Smooth muscle cell of the brain vasculature (primary cell): ENCODE results near the gene KRTAP9-1.
"Not testable (repeated sequence)": the region's sequence is repeated elsewhere in the genome, so short reads cannot be mapped to it uniquely, and the experiment has no call there.

Experiments
- DNase-seq: peaks from one replicate; pipeline ENCODE4 v3.0.0-alpha.2; 2012; ENCODE audit warnings: low read depth, low spot score

Gene KRTAP9-1

GRCh38 chr17:41189837-41190318 lies at the start of gene KRTAP9-1:
TSS of gene KRTAP9-1 (plus strand) at chr17:41189887. CDS start at chr17:41189887, 0 bp downstream.
- DNase-seq, result not testable (repeated sequence)

DNA sequence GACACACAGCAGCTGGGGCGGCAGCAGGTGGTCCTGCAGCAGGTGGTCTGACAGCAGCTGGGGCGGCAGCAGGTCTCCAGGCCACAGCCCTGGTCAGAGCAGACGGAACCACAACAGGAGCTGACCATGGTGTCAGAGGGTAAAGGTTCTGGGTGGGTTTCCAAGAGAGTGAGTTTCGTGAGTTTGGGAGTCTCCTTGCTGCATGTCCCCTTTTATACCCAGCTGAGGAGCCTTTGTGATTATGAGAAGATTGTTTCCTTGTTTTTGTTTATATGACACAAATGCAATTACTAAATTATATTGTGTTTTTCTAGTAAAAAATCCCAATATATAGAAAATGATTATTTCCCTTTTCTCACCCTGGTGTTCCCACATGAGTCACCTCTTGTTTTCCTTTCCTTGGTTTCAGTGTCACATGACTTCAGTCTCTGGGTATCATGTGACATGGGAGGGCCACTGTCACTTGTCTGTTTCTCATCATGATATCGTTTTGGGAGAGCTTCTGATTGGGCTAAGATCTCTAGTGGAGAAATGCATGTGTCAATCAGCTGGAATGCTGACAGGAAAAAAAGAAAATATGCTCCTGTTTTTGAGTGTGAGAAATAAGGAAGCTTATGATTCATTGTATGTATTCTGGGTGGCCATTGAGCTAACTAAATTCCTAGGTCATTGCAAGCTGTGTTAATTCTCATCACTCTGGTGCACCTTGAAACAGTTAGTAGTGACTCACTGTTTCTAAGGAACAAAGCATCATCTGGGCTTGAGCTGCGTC lies 49.1 kb upstream of the KRTAP9-1 start, which contains the start of gene KRTAP4-6:
Gene KRTAP4-6, minus strand, starts transcription at position 185 of the 772 bp plus-strand sequence. Its CDS starts 57 bp downstream, at position 128.
- no peak for DNase-seq

DNA sequence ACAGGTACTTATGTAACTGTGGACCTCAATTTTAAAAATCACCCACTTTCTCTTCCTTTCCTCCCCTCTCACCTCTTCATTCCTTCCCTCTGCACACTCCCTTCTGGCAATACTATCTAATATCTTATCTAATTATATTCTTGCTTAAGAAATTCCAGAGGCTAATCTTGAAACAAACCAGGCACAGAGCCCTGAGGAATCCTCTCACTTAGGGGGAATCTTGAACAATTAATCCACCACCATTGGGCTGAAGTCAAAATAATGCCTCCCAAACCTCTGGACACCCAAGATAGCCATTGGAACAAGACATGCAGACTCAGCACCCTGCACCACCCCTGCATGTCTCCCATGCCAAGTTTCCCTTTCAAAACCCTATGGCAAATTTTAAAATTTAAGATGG lies 48.3 kb upstream of the KRTAP9-1 start:
- DNase-seq, result no peak

DNA sequence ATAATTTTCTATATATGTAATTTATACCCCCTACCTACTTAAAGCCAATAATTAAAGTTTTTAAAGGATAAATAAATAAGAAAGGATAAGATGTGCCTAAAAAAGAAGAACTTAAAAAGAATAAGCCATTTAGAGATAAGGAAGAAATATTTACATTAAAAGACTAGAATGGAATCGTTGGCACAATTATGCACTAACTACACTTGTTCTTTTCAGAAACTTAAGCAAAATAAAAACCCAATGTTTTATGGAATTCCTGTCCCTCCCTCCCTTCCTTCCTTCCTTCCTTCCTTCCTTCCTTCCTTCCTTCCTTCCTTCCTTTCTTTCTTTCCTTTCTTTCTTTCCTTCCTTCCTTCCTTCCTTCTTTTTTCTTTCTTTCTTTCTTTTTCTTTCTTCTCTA lies 44.8 kb upstream of the KRTAP9-1 start:
- no peak for DNase-seq

DNA sequence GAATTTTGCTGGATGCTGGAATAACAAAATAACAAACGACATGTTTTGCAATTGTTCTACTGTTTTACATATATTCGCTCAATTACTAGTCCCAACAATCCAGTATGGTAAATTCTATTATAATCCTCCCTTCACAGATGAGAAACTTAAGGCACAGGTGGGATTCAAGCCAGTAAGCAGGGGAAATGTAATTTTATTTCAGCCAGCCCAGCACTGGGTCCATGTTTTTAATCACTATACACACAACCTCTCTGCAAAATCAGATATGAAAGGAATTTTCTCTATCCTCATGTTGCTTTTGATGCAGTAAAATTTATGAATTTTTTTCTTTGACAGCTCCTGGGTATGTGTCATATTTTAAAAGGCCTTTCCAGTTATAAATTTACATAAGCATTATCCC lies 44.4 kb upstream of the KRTAP9-1 start:
- no peak for DNase-seq

DNA sequence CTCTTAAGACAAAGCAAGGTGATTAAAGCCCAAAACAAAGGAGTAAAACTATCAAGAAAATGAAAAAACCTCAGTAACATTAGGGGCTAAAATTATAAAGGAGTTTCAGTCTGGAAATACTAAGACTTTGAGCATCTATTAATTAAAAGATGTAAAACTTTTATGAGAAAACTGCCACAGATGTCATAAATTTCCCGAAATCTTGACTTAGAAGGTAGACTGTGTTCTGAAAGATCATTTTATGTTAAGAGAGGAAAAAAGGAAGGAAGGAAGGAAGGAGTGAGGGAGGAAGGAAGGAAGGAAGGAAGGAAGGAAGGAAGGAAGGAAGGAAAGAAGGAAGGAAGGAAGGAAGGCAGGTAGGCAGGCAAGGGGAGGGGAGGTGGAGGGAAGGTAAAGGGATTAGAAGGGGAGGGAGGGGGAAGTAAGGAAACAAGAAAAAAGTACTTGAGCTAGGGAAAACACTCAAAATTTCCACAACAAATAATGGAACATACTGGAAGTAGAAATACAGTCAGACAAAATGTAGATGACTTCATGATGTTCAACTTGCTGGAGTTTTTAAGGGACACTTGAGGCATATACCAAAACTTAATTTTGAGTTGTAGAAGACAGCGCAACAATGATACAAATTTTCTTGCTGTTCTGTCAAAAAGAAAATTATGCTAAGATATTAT lies 42.0 kb upstream of the KRTAP9-1 start:
- no peak for DNase-seq

- DNase-seq, result not testable (repeated sequence)
These were observed 40.6 kb upstream of the KRTAP9-1 start for GRCh38 chr17:41148971-41149651.

- DNase-seq, result no peak
These were observed 40.1 kb upstream of the KRTAP9-1 start, which contains the start of gene KRTAP4-5 for GRCh38 chr17:41149652-41149985. TSS of gene KRTAP4-5 (minus strand) at chr17:41149825. CDS start at chr17:41149767, 58 bp downstream.

DNA sequence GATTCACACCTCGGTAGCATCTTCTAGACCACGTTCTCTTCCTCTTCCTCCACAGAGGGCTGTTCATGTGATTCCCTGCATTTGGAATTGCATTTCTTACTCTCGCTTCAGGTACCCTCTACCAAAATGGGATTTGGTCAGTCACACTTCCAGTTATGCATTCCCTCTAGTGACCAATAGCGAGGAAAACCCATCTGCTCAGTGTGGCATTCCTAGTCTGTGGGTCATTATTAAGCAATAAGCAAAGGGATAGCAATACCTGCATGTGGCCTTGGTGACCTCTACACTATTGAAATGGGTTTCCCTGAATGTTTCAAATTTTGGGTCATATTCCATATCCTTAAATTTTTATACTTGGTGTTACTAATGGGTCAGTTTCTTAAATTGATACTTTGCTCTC lies 39.7 kb upstream of the KRTAP9-1 start:
- DNase-seq, result no peak

GRCh38 chr17:41151525-41151924 lies 38.2 kb upstream of the KRTAP9-1 start:
- no peak for DNase-seq

DNA sequence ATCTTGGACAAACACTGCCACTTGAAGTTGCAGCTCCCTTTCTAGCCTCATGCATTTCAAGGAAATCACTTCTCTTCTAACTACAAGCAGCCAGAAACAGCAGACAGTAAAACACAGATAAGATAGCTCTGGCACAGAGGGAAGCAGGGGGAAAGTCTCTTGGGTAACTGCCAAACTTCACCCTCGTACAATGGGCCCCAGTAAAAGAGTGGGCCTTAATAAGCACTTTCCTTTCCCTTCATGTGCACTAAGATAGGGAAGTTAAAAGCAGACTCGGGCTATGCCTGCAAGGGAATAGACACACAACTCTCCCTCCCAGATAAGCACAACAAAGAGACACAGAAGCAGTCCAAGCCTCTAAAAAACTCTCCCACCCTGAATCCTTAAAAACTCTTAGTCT lies 35.8 kb upstream of the KRTAP9-1 start:
- DNase-seq, result no peak

- not testable (repeated sequence) for DNase-seq
These were observed 29.5 kb upstream of the KRTAP9-1 start for GRCh38 chr17:41160190-41160589.

DNA sequence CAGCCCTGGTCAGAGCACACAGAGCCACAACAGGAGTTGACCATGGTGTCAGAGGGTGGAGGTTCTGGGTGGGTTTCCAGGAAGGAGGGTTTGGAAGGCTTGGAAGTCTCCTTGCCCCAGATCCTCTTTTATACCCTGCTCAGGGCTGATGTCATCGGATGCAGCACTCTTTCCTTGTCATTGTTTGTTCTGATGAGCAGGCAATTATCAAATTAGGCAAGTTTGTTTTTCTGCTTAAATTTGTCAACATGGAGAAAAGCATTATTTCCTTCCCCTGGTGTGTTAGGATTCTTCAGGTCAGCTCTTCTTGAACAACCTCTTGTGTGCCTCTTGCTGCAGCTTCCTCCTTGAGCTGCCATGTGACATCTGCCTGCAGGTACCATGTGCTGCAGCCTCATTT lies 29.0 kb upstream of the KRTAP9-1 start, which contains the start of gene KRTAP4-4:
Gene KRTAP4-4, minus strand, starts transcription at position 101 of the 400 bp plus-strand sequence. Its CDS starts 57 bp downstream, at position 44.
- DNase-seq, result no peak

DNA sequence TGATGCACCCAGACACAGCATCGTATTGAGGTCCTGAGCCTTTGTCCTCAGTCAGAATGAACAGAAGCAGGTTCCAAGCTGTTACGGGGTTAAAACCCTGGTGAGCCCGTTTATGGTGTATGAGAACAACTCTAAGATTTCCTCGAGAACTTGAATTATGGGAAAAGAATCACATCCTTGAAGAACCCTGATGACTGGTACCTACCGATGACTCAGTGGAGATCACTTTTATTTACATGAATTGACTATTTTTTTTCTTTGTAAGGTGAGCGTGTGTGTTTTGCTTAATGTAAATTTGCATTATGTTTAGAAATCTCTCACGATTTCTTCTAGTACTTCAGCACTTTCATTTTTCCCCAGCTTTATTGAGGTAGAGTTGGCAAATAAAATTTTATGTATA lies 25.9 kb upstream of the KRTAP9-1 start:
- no peak for DNase-seq

DNA sequence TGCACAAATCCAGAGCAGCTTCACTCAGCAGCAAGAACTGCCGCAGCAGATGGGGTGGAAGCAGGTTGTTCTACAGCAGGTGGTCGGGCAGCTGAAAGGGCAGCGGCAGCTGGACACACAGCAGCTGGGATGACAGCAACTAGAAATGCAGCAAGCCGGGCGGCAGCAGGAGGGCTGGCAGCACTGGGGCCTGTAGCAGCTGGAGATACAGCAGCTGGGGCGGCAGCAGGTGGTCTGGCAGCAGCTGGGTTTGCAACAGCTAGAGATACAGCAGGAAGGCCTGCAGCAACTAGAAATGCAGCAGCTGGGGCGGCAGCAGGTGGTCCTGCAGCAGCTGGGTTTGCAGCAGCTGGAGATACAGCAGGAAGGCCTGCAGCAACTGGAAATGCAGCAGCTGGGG lies 22.1 kb upstream of the KRTAP9-1 start:
- no peak for DNase-seq

DNA sequence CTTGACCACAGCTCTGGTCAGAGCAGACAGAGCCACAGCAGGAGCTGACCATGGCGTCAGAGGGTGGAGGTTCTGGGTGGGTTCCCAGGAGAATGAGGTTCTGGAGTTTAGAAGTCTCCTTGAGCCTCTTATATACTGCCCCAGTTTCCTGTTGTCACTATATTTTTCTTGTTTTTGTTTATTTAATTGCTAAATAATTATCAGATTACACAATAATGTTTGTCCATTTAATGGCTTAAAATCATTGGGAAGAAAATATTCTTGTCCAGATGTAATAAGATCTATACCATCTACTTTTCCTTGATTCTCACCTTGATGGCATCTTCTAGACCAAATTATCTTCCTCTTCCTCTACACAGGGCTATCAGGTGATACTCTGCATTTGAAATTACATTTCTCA lies 21.6 kb upstream of the KRTAP9-1 start, which contains the start of gene KRTAP4-3:
Gene KRTAP4-3, minus strand, starts transcription at position 101 of the 400 bp plus-strand sequence. Its CDS starts 49 bp downstream, at position 52.
- DNase-seq, result no peak

DNA sequence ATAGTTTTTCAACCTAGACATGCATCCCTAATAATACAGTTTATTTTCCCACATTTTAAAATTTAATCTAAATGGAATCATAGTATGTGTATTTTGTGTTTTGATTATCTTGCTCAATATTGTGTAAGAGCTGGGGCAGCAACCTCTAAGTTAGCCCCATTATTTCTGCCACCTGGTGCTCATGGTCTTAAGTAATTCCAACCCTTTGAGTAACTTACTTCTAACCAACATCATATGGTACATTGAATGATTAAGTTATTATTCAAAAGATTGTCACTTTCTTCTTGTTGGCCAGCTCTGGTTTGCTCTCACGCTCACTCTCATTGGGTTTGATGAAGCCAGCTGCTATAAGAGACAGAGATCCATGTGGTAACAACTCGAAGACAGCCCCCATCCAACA lies 17.8 kb upstream of the KRTAP9-1 start:
- DNase-seq, result no peak

DNA sequence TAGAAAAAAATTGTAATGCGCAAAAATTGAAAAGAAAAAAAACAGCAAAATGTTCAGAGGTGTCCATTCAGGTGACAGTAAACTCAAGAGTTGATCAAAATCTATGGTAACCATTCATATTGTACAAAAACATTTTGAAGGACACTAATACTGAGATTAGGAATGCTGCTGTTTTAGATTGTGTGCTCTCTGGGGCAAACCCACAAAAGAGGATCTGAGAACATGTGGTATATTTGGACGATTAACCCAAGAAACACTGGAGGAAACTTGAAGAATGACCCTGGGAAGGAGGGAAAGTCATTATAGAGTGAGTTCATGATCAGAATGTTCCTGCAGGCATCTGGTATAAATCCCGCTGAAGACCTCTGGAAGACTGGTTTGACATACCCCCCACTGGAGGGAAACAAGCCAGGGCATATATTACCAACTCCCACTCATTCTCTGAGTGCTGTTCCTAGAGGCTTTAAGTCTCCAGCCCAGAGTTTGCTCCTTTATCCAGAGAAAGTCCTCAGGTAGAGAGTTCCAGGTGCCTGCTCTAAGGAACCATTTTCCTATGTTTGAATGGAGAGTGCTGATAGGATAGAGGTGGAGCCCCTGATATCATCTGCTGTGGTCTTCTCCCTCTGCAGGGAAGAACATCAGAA lies 12.8 kb upstream of the KRTAP9-1 start:
- DNase-seq, result no peak

DNA sequence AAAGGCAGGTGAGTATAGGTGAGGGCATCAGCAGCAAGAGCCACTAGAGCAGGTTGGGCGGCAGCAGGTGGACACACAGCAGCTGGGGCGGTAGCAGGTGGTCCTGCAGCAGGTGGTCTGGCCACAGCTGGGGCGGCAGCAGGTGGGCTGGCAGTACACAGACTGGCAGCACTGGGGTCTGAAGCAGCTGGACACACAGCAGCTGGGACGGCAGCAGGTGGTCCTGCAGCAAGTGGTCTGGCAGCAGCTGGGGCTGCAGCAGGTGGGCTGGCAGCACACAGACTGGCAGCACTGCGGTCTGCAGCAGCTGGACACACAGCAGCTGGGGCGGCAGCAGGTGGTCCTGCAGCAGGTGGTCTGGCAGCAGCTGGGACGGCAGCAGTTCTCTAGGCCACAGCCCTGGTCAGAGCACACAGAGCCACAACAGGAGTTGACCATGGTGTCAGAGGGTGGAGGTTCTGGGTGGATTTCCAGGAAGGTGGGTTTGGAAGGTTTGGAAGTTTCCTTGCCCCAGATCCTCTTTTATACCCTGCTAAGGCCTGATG lies 11.9 kb upstream of the KRTAP9-1 start, which contains the start of gene KRTAP4-2:
Gene KRTAP4-2, minus strand, starts transcription at position 495 of the 545 bp plus-strand sequence. Its CDS starts 57 bp downstream, at position 438.
- DNase-seq, result no peak

- DNase-seq, result no peak
These were observed 11.3 kb upstream of the KRTAP9-1 start for GRCh38 chr17:41178341-41178740.
